ENCODE results near the gene EPHA3. TPM values are rescaled to one million over a fixed set of nuclear protein-coding genes. Genes with fewer than 3 reads are reported as not detected.

EPHA3 gene
- total RNA-seq, 2 donors from 2014 or later, result 9.4 to 11.9 TPM

DNA sequence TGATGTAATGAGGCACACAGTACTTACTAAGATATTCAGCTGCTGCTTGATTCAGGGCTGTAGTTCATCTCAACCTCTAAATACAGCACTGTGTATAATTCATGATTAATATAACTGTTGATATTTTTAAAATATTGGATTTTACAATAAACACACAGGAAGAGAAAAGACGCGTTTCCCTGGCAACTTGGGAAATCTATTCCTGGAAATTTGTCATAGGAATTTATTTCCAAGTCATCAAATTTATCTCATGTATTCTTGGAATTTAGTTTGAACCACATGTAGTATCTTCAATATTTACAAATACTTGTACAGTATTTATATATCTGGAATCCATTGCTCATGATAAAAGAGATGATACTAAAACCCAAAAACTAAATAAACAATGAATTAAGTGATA is 30.6 kb downstream of the EPHA3 start:
- intact Hi-C loops (cut with DNase I), result no loop called here
- Histone ChIP-seq H3K27ac (no peak overlapping the region), H3K9me3 (no peaks in the 10 kb centered on the region), H3K36me3 (no peaks in the 10 kb centered on the region), H3K27me3 (replicated peaks; ENCODE audit: insufficient read depth) (no peaks in the 10 kb centered on the region), H3K4me1 (replicated peaks) (no peaks in the 10 kb centered on the region), H3K4me3 (no peak overlapping the region)
- DNase-seq (ENCODE audit: low spot score), result no peak
- no peak for TF ChIP-seq POLR2AphosphoS5 (IDR thresholded peaks at IDR 0.05)
- TF ChIP-seq, protein P1, sequence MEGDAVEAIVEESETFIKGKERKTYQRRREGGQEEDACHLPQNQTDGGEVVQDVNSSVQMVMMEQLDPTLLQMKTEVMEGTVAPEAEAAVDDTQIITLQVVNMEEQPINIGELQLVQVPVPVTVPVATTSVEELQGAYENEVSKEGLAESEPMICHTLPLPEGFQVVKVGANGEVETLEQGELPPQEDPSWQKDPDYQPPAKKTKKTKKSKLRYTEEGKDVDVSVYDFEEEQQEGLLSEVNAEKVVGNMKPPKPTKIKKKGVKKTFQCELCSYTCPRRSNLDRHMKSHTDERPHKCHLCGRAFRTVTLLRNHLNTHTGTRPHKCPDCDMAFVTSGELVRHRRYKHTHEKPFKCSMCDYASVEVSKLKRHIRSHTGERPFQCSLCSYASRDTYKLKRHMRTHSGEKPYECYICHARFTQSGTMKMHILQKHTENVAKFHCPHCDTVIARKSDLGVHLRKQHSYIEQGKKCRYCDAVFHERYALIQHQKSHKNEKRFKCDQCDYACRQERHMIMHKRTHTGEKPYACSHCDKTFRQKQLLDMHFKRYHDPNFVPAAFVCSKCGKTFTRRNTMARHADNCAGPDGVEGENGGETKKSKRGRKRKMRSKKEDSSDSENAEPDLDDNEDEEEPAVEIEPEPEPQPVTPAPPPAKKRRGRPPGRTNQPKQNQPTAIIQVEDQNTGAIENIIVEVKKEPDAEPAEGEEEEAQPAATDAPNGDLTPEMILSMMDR (IDR thresholded peaks at IDR 0.05), result no peak
- TF ChIP-seq POLR2A (IDR thresholded peaks at IDR 0.05), result no peak
- WGBS, result 75% methylated on average over 2 of the region's 2 CpGs

DNA sequence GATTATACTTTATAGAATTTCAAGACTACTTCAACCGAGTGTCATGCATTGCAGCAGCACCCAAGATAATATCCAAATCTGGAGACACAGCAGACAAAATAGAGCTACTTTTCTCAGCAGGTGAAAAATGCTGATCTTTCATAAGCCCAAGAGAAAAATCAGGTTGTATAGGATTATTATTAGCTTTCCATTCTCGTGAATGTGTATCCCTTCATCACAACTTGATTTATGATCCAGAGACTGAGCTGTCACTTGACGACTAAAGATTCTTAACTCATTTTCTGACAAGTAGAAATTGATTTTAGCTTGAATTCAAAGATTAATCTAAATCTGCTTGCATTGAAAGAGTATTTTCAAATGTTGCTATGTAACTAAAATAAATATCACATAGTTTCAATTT is 32.4 kb downstream of the EPHA3 start:
- intact Hi-C loops (cut with DNase I), result no loop called here
- H3K36me3 ChIP-seq, result no peaks in the 10 kb centered on the region
- no peak overlapping the region for H3K27ac ChIP-seq
- TF ChIP-seq POLR2A (IDR thresholded peaks at IDR 0.05), result no peak
- TF ChIP-seq POLR2AphosphoS5 (IDR thresholded peaks at IDR 0.05), result no peak
- TF ChIP-seq, protein P1 (IDR thresholded peaks at IDR 0.05), result no peak
- no peak for DNase-seq (ENCODE audit: low spot score)
- WGBS, result 60% methylated on average over 3 of the region's 3 CpGs
- no peaks in the 10 kb centered on the region for H3K4me1 ChIP-seq (replicated peaks)
- no peaks in the 10 kb centered on the region for H3K9me3 ChIP-seq
- H3K27me3 ChIP-seq (replicated peaks; ENCODE audit: insufficient read depth), result no peaks in the 10 kb centered on the region
- no peak overlapping the region for H3K4me3 ChIP-seq

DNA sequence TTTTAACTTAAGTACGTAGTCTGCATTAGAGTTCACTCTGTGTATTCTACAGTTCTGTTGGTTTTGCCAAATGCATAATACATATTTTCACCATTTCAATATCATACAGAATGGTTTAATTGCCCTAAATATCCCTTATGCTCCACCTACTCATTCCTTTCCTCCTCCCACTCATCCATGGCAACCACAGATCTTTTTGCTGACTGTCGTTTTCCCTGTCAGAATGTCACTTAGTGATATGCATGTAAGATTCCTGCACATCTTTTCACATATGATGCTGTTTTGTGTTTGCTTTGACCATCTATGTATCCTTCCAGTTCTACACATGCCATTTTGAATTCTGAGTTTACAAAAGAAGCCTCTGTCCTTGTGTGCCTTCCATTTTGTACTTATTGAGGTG is 36.7 kb downstream of the EPHA3 start:
- Histone ChIP-seq H3K27me3 (replicated peaks; ENCODE audit: insufficient read depth) (no peaks in the 10 kb centered on the region), H3K4me3 (no peak overlapping the region), H3K27ac (no peak overlapping the region), H3K36me3 (no peaks in the 10 kb centered on the region), H3K4me1 (replicated peaks) (no peaks in the 10 kb centered on the region), H3K9me3 (no peaks in the 10 kb centered on the region)
- intact Hi-C loops (cut with DNase I), result no loop called here
- no peak for TF ChIP-seq POLR2AphosphoS5 (IDR thresholded peaks at IDR 0.05)
- no peak for TF ChIP-seq POLR2A (IDR thresholded peaks at IDR 0.05)
- TF ChIP-seq, protein P1 (IDR thresholded peaks at IDR 0.05), result no peak
- 88% methylated on average over 2 of the region's 2 CpGs for WGBS
- DNase-seq (ENCODE audit: low spot score), result no peak

DNA sequence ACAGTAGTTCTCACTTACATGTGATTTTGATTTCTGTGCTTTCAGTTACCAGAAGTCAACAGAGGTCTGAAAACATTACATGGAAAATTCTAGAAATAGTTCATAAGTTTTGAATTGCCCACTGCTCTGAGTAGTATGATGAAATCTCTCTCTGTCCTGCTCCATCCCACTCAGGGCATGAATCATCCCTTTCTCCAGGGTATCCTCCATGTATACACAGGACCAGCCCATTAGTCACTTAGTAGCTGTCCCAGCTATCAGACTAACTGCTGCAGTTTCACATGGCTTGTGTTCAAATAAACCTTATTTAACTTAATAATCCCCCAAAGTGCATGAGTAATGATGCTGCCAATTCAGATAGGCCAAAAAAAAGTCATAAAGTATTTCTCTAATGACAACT is 38.6 kb downstream of the EPHA3 start:
- no peak for TF ChIP-seq POLR2AphosphoS5 (IDR thresholded peaks at IDR 0.05)
- TF ChIP-seq, protein P1 (IDR thresholded peaks at IDR 0.05), result no peak
- DNase-seq (ENCODE audit: low spot score), result no peak
- Histone ChIP-seq H3K27ac (no peak overlapping the region), H3K27me3 (replicated peaks; ENCODE audit: insufficient read depth) (no peaks in the 10 kb centered on the region), H3K36me3 (no peaks in the 10 kb centered on the region), H3K4me1 (replicated peaks) (no peaks in the 10 kb centered on the region), H3K4me3 (no peak overlapping the region), H3K9me3 (no peaks in the 10 kb centered on the region)
- intact Hi-C loops (cut with DNase I), result no loop called here

DNA sequence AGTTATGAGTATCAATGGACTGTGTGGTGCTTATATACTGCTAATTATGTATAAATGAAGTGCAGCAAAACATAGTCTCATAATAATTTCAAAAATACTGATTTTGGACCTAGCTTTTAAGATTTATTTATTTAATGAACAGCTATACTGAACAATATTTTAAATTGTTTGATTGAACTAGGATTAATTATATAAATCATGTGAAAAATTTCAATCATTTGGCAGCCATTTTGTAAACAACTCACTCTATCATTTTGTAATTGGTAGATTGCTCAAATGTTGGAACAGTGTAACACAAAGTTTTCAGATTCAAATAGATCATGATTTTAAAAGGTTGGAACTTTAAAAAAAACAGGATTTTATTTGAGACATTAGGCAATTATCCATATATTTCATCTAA is 47.0 kb downstream of the EPHA3 start:
- intact Hi-C loops (cut with DNase I), result no loop called here
- no peak for DNase-seq (ENCODE audit: low spot score)
- Histone ChIP-seq H3K27me3 (replicated peaks; ENCODE audit: insufficient read depth) (no peaks in the 10 kb centered on the region), H3K9me3 (no peaks in the 10 kb centered on the region), H3K36me3 (no peaks in the 10 kb centered on the region), H3K27ac (no peak overlapping the region), H3K4me1 (replicated peaks) (no peaks in the 10 kb centered on the region), H3K4me3 (no peak overlapping the region)
- TF ChIP-seq POLR2AphosphoS5 (IDR thresholded peaks at IDR 0.05), result no peak
- TF ChIP-seq POLR2A (IDR thresholded peaks at IDR 0.05), result no peak
- TF ChIP-seq, protein P1 (IDR thresholded peaks at IDR 0.05), result no peak

Measured in prostate gland (tissue), 2 donors.